Measurements from ENCODE around the gene ANKRD53. TPM values are rescaled to one million over a fixed set of nuclear protein-coding genes. Genes with fewer than 3 reads are reported as not detected.

Gene ANKRD53
- total and polyA plus RNA-seq, 2 donors (not counting 1 experiment from before 2014, with no cell fraction given): 0.84 TPM

GRCh38 chr2:70943205-70943871 is 35.1 kb upstream of the ANKRD53 start:
- no peak overlapping the region for H3K4me2 ChIP-seq (replicated peaks; ENCODE audit: low read depth, low read length, poor library complexity, severe bottlenecking)
- no peak overlapping the region for H3K27ac ChIP-seq (ENCODE audit: low read length in 2 of 2)
- no peak overlapping the region for H3K4me3 ChIP-seq (ENCODE audit: control extremely low read depth in 1 of 5, extremely low read depth in 1 of 5, insufficient read depth in 1 of 5, low read depth in 2 of 5, low read length in 4 of 5)
- no peak overlapping the region for H3K9ac ChIP-seq (ENCODE audit: low read length)
- H3K36me3 ChIP-seq (replicated peaks in 1 of 2; ENCODE audit: control extremely low read depth in 1 of 2, control insufficient read depth in 1 of 2, extremely low read depth in 1 of 2, insufficient read depth in 2 of 2, low read length in 1 of 2): no peaks in the 10 kb centered on the region
- H4K20me1 ChIP-seq (ENCODE audit: control insufficient read depth, insufficient read depth, low read length, poor library complexity, severe bottlenecking): no peaks in the 10 kb centered on the region
- peaks cover 9 to 10% of the 10 kb centered on the region in 2 donors for H3K4me1 ChIP-seq (ENCODE audit: control insufficient read depth in 2 of 2, insufficient read depth in 2 of 2, low read length in 2 of 2)
- H3K27ac Mint-ChIP-seq: no peak overlapping the region
- H3K4me3 Mint-ChIP-seq: no peak overlapping the region
- 89% methylated on average over 8 of the region's 11 CpGs for WGBS (ENCODE audit: insufficient coverage)
- ATAC-seq (ENCODE audit: low read depth) (no peak), DNase-seq (no peak)
- peaks cover 0 to 22% (median 11%) of the 10 kb centered on the region in 4 experiments for H3K27me3 ChIP-seq (replicated peaks in 1 of 4; ENCODE audit: control extremely low read depth in 1 of 4, control insufficient read depth in 3 of 4, insufficient read depth in 4 of 4, low read length in 3 of 4)
- ChIA-PET POLR2A (interaction anchor here (0.7 kb wide), 1 partner anchor 10 kb away, joined by 3 read pairs; no protein-coding TSS in a partner anchor), CTCF (interaction anchor here (0.6 kb wide), 1 partner anchor 10 kb away, joined by 3 read pairs; no protein-coding TSS in a partner anchor)
- no peaks in the 10 kb centered on the region for H3K9me3 ChIP-seq (ENCODE audit: control extremely low read depth in 1 of 3, control insufficient read depth in 2 of 3, insufficient read depth in 1 of 3, low read length in 2 of 3)
- H3K79me2 ChIP-seq (ENCODE audit: control insufficient read depth, insufficient read depth, low read length): no peaks in the 10 kb centered on the region
- peaks cover 10% of the 10 kb centered on the region for H3K4me1 Mint-ChIP-seq
- intact Hi-C loops (cut with micrococcal nuclease): no loop called here
- no peak overlapping the region for H2AFZ ChIP-seq (ENCODE audit: insufficient read depth, low read depth, low read length, poor library complexity, severe bottlenecking)
- no peak for TF ChIP-seq CTCF (IDR thresholded peaks at IDR 0.05)
- no peak for TF ChIP-seq EZH2 (IDR thresholded peaks at IDR 0.05; ENCODE audit: borderline replicate concordance, insufficient read depth, low read depth, low read length, poor library complexity, severe bottlenecking)
- H3K27me3 Mint-ChIP-seq: peaks cover 36% of the 10 kb centered on the region
- no peaks in the 10 kb centered on the region for H3K9me3 Mint-ChIP-seq (ENCODE audit: insufficient read depth)

GRCh38 chr2:70944111-70944690 is 34.2 kb upstream of the ANKRD53 start:
- intact Hi-C loops (cut with micrococcal nuclease): no loop called here

More at GRCh38 chr2:70944111-70944690, 34.2 kb upstream of the ANKRD53 start:
- H3K9me3 ChIP-seq (ENCODE audit: control extremely low read depth in 1 of 3, control insufficient read depth in 2 of 3, insufficient read depth in 1 of 3, low read length in 2 of 3): no peaks in the 10 kb centered on the region
- 96% methylated on average over 4 of the region's 4 CpGs for whole genome bisulfite sequencing (ENCODE audit: insufficient coverage)
- no peak overlapping the region for H3K4me3 Mint-ChIP-seq
- H3K4me2 ChIP-seq (replicated peaks; ENCODE audit: low read depth, low read length, poor library complexity, severe bottlenecking): no peak overlapping the region
- H3K4me1 Mint-ChIP-seq: peaks cover 11% of the 10 kb centered on the region
- H2AFZ ChIP-seq (ENCODE audit: insufficient read depth, low read depth, low read length, poor library complexity, severe bottlenecking): no peak overlapping the region
- ATAC-seq (ENCODE audit: low read depth) (no peak), DNase-seq (no peak)
- H3K27ac ChIP-seq (ENCODE audit: low read length in 2 of 2): no peak overlapping the region
- H3K4me1 ChIP-seq (ENCODE audit: control insufficient read depth in 2 of 2, insufficient read depth in 2 of 2, low read length in 2 of 2): peaks cover 13 to 14% of the 10 kb centered on the region in 2 donors
- H3K27me3 Mint-ChIP-seq: peaks cover 34% of the 10 kb centered on the region
- TF ChIP-seq EZH2 (IDR thresholded peaks at IDR 0.05; ENCODE audit: borderline replicate concordance, insufficient read depth, low read depth, low read length, poor library complexity, severe bottlenecking) (no peak), CTCF (IDR thresholded peaks at IDR 0.05) (no peak)
- no peak overlapping the region for H3K4me3 ChIP-seq (ENCODE audit: control extremely low read depth in 1 of 5, extremely low read depth in 1 of 5, insufficient read depth in 1 of 5, low read depth in 2 of 5, low read length in 4 of 5)
- no peaks in the 10 kb centered on the region for H4K20me1 ChIP-seq (ENCODE audit: control insufficient read depth, insufficient read depth, low read length, poor library complexity, severe bottlenecking)
- H3K36me3 ChIP-seq (replicated peaks in 1 of 2; ENCODE audit: control extremely low read depth in 1 of 2, control insufficient read depth in 1 of 2, extremely low read depth in 1 of 2, insufficient read depth in 2 of 2, low read length in 1 of 2): no peaks in the 10 kb centered on the region
- no peak overlapping the region for H3K27ac Mint-ChIP-seq
- no peak overlapping the region for H3K9ac ChIP-seq (ENCODE audit: low read length)
- H3K27me3 ChIP-seq (replicated peaks in 1 of 4; ENCODE audit: control extremely low read depth in 1 of 4, control insufficient read depth in 3 of 4, insufficient read depth in 4 of 4, low read length in 3 of 4): peaks cover 0 to 22% (median 11%) of the 10 kb centered on the region in 4 experiments
- ChIA-PET CTCF (interaction anchor here (0.8 kb wide), 1 partner anchor 58 kb away, joined by 3 read pairs; no protein-coding TSS in a partner anchor), POLR2A (no interaction called here)
- no peaks in the 10 kb centered on the region for H3K9me3 Mint-ChIP-seq (ENCODE audit: insufficient read depth)
- no peaks in the 10 kb centered on the region for H3K79me2 ChIP-seq (ENCODE audit: control insufficient read depth, insufficient read depth, low read length)
